Activated CD8-positive, alpha-beta memory T cell treated with anti-CD3 and anti-CD28 coated beads, Interleukin-2, amount 50 U/mL, for 4 hours (primary cell): ENCODE measurements around the gene PTBP3.

Source experiments
- DNase-seq: peaks from one replicate; pipeline ENCODE4 v3.0.0-alpha.2; 2020

Gene PTBP3

GRCh38 chr9:112360047-112360804 lies 26.8 kb upstream of the PTBP3 start:
- DNase-seq: no peak

GRCh38 chr9:112355427-112355897 lies 22.0 kb upstream of the PTBP3 start:
- no peak for DNase-seq

GRCh38 chr9:112354081-112354743 lies 20.8 kb upstream of the PTBP3 start:
- no peak for DNase-seq

- DNase-seq: no peak
These were observed 18.8 kb upstream of the PTBP3 start for GRCh38 chr9:112352209-112352608.

- no peak for DNase-seq
These were observed 17.8 kb upstream of the PTBP3 start for GRCh38 chr9:112351184-112351583.

- no peak for DNase-seq
These were observed 15.6 kb upstream of the PTBP3 start for GRCh38 chr9:112349008-112349333.

GRCh38 chr9:112348257-112349007 lies 15.0 kb upstream of the PTBP3 start:
- peak; percentile 78 for DNase-seq

GRCh38 chr9:112341730-112342129 lies 8.3 kb upstream of the PTBP3 start:
- no peak for DNase-seq

GRCh38 chr9:112339886-112340285 lies 6.5 kb upstream of the PTBP3 start:
- no peak for DNase-seq

GRCh38 chr9:112338561-112338960 lies 5.1 kb upstream of the PTBP3 start:
- DNase-seq: no peak

- DNase-seq: no peak
These were observed 4.1 kb upstream of the PTBP3 start for GRCh38 chr9:112337547-112337946.

GRCh38 chr9:112334432-112334841 lies 1.0 kb upstream of the PTBP3 start:
- DNase-seq: peak; percentile 44

- peak; percentile 95 for DNase-seq
These were observed 416 bp upstream of the PTBP3 start for GRCh38 chr9:112333639-112334431.

GRCh38 chr9:112332674-112332976 lies 794 bp downstream of the PTBP3 start:
- no peak for DNase-seq

GRCh38 chr9:112332214-112332613 lies 1.2 kb downstream of the PTBP3 start:
- DNase-seq: no peak

GRCh38 chr9:112331674-112331952 lies 1.8 kb downstream of the PTBP3 start:
- no peak for DNase-seq

GRCh38 chr9:112328545-112328944 lies 4.9 kb downstream of the PTBP3 start:
- no peak for DNase-seq

GRCh38 chr9:112327718-112328450 lies 5.5 kb downstream of the PTBP3 start:
- DNase-seq: no peak

GRCh38 chr9:112326194-112326593 lies 7.2 kb downstream of the PTBP3 start:
- DNase-seq: no peak

- no peak for DNase-seq
These were observed 7.8 kb downstream of the PTBP3 start for GRCh38 chr9:112325600-112325999.

GRCh38 chr9:112325127-112325526 lies 8.3 kb downstream of the PTBP3 start:
- DNase-seq: no peak

GRCh38 chr9:112323378-112323854 lies 10.0 kb downstream of the PTBP3 start:
- DNase-seq: no peak
